Stimulated activated CD4-positive, alpha-beta T cell treated with anti-CD3 and anti-CD28 coated beads, Interleukin-1b, Interleukin-23, amount 100 ng/mL, for 1 hour (primary cell): ENCODE results near the gene TMEM138.

Experiments used
- DNase-seq, 2 donors: peaks; one replicate each; pipeline ENCODE4 v3.0.0-alpha.2; 2020; ENCODE audit warnings: low read depth in 2 of 2

TMEM138 gene

DNA sequence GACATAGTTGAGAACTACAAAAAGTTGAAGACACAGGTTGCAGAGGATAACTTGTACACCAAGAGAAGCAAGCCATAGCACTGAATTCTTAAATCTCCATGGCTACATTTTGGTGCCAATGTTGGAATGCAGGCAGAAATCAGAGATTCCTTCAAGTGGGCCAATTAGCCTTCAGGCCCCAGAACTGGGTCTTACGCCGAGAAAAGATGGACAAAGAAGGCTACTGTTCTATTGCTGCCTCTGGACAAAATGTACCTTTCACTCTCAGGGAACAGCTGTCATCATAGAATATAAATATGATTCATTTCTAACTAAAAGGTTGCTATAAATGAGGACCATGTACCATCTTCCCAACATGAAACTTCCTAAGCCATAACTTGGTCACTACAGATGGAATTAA, 43.9 kb downstream of the TMEM138 start:
- DNase-seq, result no peak

DNA sequence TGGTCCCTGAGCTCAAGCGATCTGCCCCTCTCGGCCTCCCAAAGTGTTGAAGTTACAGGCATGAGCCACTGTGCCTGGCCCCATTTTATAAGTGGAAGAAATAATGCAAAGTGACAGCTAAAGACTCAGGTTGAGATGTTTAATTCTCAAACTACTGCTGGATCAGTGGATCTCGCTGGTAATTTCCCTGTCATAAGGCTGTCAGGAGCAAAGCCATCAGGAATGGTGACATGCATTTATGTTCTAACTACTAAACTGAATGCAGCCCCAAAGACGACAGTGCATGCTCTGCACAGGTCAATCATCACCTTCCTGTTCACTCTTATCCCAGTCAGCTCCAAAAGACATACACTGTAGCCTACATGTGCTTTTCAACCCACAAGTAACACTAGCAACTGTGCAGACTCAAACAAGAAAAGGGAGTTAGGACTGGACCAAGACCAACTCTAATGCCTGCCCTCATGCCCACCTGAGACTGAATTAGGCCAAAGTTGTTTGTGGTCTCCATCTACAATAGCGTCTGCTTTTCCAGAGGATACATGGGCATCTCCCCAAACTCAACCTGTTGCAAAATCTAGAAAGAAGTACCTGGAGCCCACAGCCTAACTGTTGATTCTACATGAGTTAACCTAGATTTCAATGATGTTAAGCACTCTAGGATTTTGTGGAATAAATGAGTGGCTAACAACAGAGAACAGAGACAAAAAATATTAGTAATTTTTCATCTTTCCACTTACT, 45.0 kb downstream of the TMEM138 start:
- no peak for DNase-seq

DNA sequence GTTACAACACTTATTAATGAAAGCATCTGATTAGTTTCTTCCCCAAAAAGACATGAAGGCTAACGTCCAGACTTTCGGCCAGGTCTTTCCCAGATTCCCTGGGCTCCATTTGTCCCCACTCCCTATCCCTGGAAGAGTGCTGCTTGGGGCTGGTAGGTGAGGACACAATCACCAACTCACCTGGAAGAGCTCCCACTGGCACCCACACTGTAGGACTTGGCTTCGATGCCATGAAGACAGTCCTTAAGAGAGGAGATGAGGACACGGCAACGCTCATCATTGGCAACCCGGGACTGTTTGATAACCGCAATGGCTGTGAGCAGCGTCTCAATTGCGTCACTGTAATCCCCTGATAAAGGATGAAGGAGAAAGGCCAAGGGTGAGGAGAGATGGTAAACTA, 49.4 kb downstream of the TMEM138 start:
- DNase-seq, result no peak

DNA sequence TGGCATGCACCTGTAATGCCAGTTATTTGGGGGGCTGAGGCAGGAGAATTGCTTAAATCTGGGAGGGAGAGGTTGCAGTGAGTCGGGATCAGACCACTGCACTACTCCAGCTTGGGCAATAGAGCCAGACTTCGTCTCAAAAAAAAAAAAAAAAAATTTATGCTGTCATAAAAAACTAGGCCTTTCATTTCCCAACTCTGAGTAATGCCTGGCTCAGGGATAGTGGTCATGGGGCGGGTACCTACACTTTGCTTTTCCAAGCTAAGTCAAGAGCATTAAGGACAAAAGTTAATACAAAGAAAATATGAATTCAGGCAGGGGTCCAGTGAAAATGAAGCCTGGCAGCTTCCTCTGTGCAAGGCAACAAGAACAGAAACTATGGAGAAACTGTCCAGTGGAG, 51.3 kb downstream of the TMEM138 start:
- no peak for DNase-seq

DNA sequence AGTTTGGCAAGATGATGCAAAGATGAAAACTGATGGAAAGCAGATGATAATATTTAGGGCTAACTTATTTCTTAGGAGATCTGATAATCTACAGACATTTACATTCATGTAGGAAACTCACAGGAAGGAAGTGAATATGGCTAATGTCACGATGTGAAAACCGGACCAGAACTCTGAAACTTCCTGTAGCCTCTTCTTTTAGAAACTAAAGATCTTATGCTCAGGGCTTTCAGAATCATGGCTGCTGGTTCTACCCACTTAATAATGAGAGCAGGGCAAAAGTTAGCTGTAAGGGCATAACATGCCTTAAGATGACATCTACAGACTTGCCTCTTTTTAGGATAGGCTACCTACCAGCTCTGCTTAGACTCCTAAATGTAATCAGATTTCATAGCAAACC, 52.4 kb downstream of the TMEM138 start:
- no peak for DNase-seq

DNA sequence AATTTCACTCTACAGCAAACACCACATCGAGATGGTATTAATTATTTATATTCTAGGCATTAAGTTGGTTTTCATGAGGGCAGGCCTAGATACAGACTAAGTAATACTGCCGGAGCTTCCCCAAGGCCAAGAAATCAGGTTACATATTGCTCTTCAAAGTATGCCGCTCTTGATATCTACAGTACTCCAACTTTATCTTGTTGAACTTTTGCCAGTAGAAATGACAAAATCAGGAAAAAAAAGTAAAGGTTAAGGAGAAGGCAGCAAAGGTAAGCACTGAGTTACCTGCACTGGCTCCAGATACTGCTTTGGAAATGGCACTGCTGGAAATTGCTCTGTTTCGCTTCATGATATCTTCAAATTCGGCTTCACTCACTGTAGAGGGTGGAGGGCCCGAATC, 53.2 kb downstream of the TMEM138 start:
- no peak for DNase-seq

DNA sequence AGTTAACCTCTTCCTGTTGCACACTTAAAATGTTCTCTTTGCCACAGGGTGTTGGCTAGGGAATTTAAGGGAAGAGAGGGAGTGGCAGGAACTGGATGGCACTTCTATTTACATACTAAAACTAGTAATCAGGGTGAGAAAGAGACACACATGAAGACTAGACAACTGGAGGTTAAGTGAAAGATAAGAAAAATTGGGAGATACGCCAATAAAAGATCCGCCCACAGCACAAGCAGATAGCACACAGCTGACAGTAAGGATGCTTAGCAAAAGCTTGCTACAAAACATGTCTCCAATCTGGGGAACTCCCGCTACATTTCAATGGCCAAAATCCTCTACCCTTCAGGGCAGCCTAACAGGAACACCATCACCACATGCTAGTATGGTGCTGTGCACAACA, 54.8 kb downstream of the TMEM138 start:
- DNase-seq, result no peak

DNA sequence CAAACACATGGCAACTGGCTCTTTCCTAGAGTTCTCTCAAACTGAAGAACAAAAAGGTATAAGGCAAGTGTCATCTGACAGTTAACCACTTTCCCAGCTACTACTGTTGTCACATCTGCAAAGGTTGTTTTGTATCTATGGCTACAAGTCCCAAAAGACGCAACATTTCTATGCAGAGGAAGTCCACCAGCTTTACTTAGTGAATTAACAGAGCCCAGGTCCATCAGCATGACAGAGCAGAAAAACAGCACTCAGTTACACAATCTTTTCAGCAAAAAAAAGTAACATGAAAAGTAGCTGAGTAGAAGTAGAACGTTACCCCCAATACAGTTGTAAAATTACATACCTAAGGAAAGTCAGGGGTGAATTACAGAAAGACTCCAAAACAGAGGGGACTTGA, 55.5 kb downstream of the TMEM138 start:
- DNase-seq, result no peak

DNA sequence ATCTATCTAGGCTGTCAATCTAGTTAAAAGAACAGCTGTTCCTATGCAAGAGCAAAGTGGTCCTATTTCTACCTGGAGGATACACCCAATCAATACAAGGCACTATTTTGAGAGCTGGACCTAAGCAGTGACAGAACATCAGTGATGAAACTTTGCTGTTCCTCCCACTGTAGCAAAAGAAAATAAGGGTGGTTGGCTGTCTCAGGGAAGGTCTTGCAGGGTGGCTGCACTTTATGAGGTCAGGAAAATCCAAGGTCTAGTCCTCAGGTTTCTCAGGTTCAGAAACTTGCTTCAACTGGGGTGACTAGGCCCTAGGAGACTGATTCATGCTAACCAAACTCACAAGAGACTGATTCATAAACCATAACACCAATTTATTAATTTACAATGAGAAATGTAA, 56.0 kb downstream of the TMEM138 start:
- DNase-seq, result no peak
